ENCODE measurements around the gene TTLL11.

- TF ChIP-seq CTCF (conservative IDR thresholded peaks at IDR 0.05): no peak
- TF ChIP-seq ZFX (IDR thresholded peaks at IDR 0.05): no peak
Observed at GRCh38 chr9:121942866-121943382, 150.2 kb downstream of the TTLL11 start.

All from C4-2B (cell line).